ENCODE measurements around the gene CLSTN1.
"Not testable (repeated sequence)": the region's sequence is repeated elsewhere in the genome, so short reads cannot be mapped to it uniquely, and the experiment has no call there.

Gene CLSTN1

DNA sequence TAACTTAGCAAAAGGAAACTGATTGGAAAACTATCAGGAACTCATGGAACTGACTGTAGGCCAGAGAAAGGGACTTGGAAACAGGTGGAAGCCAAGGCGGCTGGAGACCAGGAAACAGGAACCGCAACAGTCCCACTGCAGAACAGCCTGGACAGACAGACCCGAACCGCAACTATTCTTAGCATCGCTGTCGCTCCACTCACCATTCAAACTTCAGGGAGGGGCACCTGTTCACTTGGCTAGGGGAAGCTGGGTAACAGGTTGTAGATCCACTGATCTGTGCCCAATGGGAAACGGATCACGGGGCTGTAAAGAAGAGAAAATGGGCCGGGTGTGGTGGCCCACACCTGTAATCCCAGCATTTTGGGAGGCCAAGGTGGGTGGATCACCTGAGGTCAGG lies 61.9 kb downstream of the CLSTN1 start:
- no peak for DNase-seq (ENCODE audit: low read depth)

DNA sequence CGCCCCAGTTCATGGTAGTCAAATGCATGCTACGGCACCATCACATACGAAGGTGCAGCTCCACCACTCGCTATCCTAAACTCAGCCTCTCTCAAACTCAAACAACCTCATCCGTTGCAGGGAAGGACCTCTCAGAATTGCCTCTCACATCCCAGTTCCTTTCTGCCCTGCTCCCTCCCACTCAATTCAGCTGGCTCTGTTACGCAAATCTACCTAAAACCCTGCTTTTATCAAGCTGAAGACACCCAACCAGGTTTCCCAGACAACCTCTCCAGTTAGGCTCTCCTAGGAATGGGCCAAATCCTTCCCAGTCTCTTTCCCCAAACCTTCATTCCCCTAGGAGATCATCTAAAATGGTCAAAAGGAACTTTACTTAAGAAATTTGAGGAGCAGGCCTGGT lies 62.9 kb downstream of the CLSTN1 start:
- DNase-seq (ENCODE audit: low read depth): no peak

DNA sequence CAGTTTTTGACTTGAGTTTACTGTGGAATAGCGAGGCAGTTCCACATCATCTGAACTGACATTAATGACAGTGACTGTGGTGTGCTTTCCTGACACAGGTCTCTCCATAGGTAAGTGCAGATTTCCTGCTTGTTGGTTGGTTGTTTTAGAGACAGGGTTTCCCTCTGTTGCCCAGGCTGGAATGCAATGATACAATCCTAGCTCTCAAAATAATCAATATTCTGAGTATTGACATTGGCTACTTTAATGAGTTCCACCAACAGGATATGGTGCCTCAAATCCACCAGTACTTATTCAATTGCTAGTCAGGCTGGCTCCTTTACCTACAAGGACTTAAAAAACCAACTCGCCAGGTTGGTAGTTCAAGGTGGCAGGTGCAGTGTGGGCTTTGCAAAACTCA lies 63.8 kb downstream of the CLSTN1 start:
- DNase-seq (ENCODE audit: low read depth): no peak

DNA sequence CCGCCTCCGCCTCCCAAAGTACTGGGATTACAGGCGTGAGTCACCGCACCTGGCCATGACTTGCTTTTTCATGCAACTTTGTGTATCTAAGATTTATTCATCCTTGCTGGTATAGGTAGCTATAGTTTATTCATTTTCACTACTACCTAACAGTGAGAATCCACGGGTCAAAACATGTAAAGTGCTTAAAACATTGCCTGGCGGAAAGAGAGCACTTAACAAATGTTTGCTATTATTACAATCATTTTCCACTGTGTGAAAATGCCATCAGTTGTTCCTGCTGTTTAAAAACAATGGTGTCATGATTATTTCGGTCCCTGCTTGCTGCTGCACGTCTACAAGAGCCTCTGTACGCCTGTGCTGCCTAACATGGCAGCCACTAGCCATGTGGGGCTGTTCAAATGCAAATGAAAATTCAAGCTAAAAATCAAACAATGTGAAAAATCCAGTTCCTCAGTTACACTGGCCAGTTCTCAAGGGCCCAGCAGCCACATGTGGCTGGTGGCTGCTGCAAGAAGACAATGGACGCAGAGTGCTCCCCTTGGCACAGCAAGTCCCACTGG lies 65.1 kb downstream of the CLSTN1 start:
- DNase-seq (ENCODE audit: low read depth): no peak

DNA sequence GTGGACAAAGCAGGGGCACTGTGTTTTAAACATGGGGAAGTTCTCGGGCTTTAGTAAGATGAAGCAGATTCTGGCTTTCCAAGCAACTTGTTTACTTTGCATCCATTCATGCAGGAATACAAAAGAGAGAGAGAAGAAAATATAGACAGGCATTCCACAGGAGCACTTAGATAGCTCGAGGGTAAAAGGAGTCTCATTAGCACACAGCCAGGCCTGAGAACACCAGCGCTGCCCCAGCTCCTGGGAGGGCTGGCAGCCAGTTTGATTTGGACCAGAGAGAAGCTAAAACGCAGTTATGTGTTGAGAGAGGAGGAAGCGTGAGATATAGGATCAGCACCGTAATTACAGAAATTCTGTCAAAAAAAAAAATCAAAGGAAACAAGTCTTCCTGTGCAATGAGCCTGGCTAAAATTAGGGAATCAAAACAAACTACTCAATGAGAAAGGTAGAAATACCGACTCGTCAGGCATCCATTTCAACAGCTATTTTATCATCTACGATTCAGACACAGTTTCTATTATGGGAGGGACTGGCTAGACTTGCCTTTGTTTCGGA lies 68.2 kb downstream of the CLSTN1 start:
- no peak for DNase-seq (ENCODE audit: low read depth)

DNA sequence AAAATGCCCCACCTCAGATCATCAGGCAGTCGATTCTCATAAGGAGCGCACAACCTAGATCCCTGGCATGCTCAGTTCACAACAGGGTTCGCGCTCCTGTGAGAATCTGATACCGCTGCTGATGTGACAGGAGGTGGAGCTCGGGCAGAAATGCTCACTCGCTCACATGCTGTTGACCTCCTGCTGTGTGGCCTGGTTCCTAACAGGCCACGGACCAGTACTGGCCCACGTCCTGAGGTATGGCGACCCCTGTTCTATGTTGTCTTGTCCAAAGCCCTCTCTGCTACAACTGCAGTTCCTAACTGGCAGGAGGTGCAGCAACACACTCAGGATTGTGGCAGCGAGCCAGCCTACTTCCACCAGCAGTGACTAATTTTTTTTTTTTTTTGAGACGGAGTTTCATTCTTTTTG lies 70.6 kb downstream of the CLSTN1 start:
- no peak for DNase-seq (ENCODE audit: low read depth)

DNA sequence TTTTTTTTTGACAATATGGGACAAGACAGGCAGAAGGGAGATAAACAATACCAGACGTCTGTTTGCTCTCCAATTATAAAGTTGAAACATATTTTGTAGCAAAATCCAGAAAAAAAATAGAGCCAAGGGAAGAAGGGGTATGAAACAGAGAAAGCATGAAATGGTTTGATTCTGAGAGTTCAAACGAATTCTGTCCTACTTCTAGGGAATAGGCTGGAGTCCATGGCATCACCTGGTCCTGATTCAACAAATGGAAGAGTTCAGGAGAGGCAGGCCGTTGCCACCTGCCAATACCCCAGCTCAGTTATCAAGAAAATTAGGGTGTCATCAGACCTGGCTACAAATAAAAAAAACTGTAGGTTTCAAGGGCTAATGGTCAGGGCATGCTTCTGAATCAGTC lies 71.8 kb downstream of the CLSTN1 start:
- DNase-seq (ENCODE audit: low read depth): no peak

DNA sequence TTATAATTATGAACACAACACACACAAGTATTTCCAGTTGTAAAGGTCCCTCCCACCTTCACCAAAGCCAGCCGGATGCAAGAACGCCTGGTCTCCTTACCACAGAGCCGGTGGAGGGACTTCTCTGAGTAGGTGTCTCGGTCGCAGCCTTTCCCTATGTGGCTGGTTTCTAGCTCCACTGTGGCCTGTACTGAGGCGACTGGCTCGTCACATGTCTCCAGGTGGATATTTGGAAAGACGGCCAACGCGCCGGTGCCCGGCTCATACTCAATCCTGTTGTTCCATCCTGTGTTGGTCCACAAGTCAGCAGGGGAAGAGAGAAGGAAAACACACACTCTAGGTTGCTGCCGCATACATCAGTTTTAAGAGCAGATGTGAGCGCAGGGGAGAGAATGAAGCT lies 74.4 kb downstream of the CLSTN1 start:
- DNase-seq (ENCODE audit: low read depth): no peak

DNA sequence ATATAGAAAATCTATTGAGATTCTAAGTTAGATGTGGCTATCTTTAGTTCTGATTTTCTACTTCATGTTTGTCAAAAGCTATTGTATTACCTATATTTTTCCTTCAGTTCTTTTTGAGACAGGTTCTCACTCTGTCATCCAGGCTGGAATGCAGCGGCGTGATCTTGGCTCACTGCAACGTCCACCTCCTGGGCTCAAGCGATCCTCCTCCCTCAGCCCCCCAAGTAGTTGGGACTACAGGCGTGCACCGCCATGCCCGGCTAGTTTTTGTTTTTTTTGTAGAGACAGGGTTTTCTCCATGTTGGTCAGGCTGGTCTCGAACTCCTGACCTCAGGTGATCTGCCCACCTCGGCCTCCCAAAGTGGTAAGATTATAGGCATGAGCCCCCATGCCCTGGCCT lies 75.4 kb downstream of the CLSTN1 start:
- not testable (repeated sequence) for DNase-seq (ENCODE audit: low read depth)

DNA sequence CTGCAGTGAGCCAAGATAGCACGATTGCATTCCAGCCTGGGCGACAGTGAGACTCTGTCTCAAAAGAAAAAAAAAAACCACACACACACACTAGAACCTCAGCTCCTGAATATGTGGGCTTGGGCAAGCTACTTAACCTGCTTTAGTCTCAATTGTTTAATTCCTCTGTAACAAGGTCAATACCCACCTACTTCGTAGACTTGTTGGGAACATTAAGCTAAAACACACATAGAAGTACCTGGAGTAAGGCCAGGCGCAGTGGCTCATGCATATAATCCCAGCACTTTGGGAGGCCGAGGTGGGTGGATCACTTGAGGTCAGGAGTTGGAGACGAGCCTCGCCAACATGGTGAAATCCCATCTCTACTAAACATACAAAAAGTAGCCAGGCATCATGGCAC lies 77.1 kb downstream of the CLSTN1 start:
- DNase-seq (ENCODE audit: low read depth): no peak

DNA sequence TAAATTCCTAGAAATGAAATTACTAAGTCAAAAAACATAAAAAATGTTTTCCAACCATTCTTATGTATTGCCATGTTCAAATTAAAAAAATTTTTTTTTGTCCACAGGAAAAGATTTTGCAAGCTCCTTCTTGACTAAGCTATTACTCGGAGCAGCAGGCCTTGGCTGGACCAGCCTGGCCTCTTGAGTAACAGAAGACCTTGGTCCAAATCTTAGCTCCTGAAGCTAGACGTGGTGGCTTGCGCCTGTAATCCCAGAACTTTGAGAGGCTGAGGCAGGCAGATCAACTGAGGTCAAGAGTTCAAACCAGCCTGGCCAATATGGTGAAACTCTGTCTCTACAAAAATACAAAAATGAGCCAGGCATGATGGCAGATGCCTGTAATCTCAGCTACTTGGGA lies 77.6 kb downstream of the CLSTN1 start:
- no peak for DNase-seq (ENCODE audit: low read depth)

DNA sequence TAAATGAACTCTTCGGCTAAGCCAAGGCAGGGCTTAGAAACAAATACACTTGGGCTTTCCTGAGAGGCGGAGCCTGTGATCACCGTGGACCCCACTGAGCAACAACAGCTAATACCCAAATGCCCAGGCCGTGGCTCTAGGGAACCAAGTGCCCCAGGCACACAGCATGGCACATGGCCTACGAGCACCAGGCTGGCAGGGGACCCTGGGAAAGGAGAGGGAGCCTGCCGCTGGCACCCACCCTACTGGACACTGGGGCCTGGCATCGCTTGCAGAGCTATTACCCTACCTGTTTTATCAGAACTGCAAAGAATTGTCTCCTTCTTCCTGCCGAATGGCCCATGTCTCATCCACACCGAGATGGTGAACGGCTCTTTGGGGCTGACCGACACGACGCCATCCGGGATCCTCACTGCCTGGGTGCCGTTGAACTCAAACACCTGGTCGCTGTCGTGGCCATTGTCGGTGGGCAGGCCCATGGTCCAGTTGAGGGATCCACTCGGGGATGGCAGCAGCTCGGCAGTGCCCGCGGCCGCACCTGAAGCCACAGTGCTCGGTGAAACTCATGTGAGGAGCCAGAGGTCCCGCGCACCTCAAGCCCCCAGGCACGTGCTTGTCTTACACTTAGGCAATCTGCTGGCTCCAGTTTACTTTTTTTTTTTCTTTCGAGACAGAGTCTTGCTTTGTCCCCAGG lies 79.5 kb downstream of the CLSTN1 start:
- DNase-seq (ENCODE audit: low read depth): no peak

DNA sequence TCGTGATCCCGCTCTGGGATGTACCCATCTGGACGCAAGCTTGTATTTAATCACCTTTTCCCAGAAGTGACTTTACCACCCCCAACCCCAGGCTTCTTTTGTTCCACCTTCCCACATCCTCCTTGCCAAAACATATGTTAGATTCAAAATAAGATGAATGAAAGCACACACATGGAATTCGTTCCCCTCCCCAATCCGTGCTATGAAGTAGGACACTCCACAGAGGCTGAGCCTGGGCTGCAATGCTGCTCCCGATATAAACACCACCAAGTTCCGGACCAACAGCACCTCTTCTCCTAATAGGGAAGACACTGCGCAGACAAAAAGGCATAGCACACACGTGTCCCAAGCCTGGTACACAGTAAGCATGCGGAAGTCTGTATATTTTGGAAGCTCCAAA lies 86.1 kb downstream of the CLSTN1 start:
- no peak for DNase-seq (ENCODE audit: low read depth)

DNA sequence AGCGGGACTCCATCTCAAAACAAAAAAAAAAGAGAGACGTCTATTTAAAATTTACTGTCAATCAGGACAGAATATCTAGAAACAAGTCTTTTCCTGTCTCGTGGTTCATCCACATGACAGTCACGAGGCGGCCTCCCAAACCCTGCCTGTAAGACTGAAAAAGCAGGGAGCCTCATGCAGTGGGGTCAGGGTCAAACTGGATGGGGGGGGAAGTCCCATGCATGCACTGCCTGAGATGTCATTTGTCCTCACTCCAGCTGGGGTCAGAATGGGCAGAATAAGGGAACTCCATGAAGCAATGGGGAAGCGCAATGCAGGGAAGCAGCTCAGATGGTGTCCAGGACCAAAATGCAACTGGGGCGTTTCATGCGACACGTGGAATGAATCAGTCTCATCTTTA lies 86.7 kb downstream of the CLSTN1 start:
- no peak for DNase-seq (ENCODE audit: low read depth)

DNA sequence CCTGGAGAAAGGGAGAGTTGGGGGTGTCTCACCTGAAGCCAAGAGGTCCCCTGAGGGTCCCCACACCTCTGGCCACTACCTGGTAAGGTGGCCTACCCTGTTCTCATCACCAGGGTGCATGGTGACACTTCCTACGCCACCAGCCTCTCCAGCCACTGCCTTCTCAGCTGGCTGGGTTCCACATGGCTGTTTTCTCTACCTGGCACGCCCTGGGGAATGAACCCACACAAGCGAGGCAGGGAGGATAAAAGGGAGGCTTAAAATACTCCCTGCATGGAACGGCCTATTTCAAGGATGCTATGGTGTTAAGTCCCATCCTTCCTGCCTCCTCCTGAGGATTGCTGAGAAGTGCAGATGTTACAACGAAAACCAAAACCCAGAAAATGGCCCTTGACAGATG lies 87.5 kb downstream of the CLSTN1 start:
- DNase-seq (ENCODE audit: low read depth): no peak

DNA sequence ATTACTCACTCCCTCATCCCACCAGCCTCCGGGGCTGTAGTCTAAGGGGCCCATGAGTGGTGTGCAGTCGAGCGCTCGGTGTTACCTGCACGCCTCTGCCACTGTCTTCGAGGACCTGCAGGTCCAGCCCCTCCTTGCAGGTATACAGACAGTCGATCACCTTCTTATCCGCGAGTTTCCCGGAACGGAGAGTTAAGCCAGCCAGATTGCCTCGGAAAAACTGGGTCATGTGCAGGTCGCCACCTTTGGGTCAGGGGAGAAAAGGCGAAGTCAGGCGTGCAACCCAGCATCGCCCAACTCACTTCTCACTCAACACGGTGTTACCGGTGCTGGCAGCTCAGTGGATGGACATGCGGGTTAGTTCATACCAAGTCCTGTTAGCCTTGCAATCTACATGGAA lies 88.0 kb downstream of the CLSTN1 start:
- DNase-seq (ENCODE audit: low read depth): no peak

DNA sequence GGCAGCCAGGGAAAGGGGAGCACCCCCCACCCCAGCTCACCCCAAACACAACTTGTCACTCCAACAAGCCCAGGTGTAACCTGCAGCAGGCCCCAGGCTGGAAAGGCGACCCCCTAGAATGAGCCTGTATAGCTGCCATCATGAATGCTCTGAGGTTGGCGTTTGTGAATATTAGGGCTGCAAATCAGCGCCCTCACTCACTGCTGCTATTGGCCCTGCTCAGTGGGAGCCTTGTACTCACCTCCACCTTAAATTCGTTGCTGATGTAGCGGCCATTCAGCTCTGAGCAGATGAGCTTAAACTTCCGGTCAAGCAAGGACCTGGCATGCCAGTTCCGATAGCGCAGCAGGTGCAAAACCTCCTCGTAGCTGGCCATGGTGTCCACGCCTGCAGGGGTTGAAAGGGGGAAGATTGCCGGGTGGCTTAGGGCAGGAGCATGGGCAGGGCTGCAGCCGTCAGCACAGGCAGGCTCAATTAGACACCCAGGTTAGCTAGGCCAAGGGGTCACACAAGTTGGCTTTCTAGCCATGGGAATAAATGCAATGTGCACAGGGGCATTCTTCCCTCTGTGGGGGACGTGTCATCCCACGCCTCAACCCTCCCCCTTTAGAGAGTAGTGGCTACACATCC lies 90.5 kb downstream of the CLSTN1 start:
- DNase-seq (ENCODE audit: low read depth): no peak

DNA sequence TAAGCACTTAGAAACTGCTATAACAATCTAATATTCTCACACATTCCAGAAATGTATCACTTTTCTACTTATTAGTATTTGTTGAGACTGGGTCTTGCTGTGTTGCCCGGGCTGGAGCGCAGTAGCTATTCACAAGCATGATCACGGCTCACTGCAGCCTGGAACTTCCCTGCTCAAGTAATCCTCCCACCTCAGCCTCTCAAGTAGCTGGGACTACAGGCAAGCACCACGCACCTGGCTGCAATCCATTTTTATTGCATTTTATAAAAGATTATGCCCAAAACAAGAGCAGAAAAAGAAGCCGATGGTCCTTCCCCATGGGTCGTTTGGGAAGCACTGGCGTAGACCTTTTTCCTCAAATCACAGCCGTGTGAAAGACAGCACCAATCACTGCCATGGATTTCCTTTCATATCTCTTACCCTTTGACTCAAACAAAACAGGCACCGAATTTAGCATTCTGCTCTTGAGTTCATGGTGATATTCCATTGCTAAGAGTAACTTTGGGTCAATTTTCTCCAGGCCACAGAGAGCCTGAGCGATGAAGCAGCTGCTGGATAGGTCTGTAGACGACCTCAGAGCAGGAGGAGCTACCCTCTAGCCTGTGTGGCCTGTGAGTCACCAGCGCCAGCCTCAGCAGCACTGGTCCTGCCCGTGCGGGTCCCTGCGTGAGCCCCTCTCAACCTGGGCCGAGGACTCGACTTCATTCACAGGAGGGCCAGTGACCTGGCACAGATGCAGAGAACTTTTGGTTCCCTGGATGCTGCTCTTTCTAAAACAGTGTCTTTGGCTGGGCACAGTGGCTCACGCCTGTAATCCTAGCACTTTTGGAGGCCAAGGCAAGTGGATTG lies 91.4 kb downstream of the CLSTN1 start:
- no peak for DNase-seq (ENCODE audit: low read depth)

DNA sequence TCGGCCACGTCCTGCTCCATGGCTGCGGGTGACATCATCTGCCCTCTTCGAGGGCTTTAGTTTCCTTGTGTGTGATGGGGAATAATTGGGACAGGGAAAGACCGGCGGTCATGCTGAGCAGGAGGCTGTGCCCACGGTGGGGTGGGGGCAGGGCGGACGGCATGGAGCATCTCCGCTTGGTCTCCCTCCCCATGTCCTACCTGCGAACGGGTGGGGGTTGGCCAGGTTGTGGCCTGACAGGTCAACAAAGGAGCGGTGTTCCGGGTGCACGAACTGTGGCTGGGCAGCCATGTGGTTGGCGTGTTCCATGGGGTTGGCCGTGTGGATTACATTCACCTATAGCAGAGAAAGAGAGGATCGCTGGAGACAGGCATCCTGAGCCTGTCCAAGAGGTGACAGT lies 92.2 kb downstream of the CLSTN1 start:
- no peak for DNase-seq (ENCODE audit: low read depth)

DNA sequence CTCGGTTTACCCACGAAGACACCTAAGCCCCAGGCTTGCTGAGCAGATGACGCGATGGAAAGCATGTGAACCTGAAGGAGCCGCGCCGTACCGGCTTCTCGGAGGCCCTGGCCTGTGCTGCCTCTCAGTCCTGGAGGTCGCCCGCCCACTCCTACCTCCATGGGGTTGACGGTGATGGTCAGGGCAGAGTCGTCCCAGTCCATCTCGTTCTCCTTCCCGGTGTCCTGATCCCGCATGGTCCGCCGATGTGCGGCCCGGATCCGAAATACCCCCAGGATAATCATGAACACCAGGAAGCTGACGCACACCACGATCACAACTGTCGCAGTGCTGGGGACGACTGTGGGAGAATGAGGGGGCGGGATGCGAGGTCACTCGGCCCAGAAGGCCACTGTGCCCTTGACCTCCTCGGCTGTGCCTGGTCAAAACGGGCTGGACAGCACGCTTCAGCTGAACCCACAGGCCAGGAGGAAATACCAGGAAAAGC lies 92.7 kb downstream of the CLSTN1 start:
- DNase-seq (ENCODE audit: low read depth): no peak

DNA sequence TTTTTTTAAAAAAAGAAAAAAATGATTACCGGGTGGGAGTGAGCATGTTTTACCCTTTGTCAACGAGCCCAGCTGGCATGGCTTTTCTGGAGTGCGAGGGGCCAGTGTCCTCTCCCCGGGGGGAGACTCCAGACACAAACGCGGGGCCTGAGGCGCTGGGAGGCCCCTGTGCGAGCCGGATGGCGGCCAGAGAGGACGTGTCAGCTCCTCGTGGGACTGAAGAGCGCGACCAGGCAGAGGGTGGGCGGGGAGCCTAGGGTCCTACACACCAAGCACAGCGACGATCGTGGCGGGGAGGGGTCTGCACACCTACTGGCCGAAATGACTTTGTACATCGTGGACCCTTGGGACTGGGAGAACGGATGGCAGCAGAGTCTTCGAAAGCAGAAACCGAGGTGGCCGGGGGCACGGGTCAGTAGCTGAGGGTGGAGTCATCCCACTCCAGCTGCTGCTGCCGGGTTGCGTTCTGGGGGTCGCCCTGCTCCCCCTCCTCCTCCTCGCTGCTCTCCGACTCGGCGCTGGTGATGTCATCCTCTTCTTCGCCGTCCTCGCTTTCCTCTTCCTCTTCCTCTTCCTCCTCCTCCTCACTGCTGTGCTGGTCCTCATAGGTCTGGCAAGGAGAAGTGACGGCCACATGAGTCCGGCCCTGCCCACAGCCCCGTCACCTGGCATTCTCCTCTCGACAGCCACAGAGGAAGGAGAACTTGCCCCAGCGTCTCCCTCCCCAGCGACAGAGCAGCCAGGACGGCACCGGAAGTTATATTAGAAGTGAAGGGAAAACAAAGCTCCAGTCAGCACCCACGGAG lies 93.5 kb downstream of the CLSTN1 start:
- DNase-seq (ENCODE audit: low read depth): no peak

DNA sequence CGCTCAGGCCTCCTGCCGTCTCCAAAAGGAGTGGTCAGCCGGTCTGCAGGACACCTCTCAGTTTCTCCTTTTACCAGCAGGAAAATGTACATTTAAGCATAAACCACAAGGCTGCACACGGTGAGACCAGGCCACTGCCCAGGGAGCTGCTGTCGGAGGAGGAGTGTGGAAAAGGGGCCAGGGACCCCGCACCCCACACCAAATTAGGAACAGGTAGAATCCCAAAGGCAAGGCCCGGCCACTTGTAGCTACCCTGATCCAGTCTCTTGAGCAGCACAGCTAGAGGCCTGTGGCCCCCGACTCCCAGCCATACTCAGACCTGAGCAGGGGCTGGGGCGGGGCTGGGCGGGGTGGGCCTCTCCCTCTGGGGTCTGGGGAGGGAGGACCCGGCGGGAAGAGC lies 94.2 kb downstream of the CLSTN1 start:
- no peak for DNase-seq (ENCODE audit: low read depth)
